ENCODE measurements around the gene PET117.
"Not testable (repeated sequence)": the region's sequence is repeated elsewhere in the genome, so short reads cannot be mapped to it uniquely, and the experiment has no call there.

The PET117 gene

DNA sequence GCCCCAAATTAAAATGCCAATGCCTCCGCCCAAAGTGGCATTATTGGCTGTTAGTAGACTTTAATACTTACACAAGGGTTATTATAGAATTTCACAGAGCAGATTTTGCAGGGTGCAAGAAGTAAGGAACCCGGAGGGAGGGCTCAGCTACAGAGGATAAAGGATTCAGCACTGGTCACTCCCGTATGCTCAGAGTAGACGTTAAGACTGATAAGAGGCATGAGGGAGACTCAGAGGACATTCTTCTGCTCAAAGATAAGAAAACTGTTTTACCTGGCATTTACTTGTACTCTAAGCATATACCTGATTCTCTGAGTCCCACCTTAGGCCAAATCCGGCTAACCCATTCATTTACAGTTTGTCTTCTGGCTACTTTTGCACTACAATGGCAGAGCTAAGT is 43.5 kb upstream of the PET117 start:
- H3K4me3 ChIP-seq (ENCODE audit: low read depth, low read length) = no peak overlapping the region
- DNase-seq (ENCODE audit: low read depth) = no peak
- TF ChIP-seq, protein P1, sequence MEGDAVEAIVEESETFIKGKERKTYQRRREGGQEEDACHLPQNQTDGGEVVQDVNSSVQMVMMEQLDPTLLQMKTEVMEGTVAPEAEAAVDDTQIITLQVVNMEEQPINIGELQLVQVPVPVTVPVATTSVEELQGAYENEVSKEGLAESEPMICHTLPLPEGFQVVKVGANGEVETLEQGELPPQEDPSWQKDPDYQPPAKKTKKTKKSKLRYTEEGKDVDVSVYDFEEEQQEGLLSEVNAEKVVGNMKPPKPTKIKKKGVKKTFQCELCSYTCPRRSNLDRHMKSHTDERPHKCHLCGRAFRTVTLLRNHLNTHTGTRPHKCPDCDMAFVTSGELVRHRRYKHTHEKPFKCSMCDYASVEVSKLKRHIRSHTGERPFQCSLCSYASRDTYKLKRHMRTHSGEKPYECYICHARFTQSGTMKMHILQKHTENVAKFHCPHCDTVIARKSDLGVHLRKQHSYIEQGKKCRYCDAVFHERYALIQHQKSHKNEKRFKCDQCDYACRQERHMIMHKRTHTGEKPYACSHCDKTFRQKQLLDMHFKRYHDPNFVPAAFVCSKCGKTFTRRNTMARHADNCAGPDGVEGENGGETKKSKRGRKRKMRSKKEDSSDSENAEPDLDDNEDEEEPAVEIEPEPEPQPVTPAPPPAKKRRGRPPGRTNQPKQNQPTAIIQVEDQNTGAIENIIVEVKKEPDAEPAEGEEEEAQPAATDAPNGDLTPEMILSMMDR (IDR thresholded peaks at IDR 0.05; ENCODE audit: control insufficient read depth, extremely low read depth, insufficient read depth) = no peak

DNA sequence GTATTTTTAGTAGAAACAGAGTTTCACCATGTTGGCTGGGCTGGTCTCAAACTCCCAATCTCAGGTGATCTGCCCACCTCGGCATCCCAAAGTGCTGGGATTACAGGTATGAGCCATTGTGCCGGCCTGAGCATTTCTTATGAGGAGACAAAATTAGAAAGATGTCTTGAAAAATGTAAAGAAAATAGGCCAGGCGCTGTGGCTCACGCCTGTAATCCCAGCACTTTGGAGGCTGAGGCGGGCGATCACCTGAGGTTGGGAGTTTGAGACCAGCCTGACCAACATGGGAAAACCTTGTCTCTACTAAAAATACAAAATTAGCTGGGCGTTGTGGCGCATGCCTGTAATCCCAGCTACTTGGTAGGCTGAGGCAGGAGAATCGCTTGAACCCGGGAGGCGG is 37.1 kb upstream of the PET117 start:
- not testable (repeated sequence) for H3K4me3 ChIP-seq (ENCODE audit: low read depth, low read length); DNase-seq (ENCODE audit: low read depth)

DNA sequence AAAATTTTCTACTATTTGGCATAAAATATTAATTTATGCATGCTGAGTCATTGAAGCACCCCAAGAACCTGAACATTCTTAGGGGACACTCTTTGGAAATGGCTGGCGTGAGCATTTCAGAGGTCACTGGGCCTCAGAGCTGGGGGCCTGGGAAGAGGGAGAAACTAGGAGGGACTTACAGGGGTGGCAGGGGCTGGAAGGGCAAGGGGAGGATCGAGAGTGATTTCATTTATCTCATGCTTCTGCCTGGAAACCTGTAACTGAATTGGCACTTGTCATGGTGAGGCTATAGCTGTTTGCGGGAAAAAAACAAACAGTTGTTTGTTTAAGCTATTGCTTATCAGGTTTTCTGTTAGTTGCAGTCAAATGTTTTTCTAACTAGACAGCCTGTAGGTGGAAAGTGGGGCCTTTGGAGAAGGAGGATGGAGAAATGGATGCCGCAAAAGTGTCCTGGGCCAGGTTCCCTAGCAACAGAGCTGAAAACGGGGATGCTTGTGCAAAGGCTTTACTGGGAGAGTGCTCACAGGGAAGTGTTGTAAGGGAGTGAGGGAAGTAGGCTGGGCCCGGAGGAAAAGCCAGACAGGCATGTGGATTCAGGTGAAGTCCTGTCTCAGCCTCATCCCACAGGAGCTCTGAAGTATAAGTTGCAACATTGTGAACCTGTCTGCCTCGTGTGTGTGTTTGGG is 36.4 kb upstream of the PET117 start:
- no peak for DNase-seq (ENCODE audit: low read depth)
- TF ChIP-seq, protein P1 (IDR thresholded peaks at IDR 0.05; ENCODE audit: control insufficient read depth, extremely low read depth, insufficient read depth) = no peak
- no peak overlapping the region for H3K4me3 ChIP-seq (ENCODE audit: low read depth, low read length)

DNA sequence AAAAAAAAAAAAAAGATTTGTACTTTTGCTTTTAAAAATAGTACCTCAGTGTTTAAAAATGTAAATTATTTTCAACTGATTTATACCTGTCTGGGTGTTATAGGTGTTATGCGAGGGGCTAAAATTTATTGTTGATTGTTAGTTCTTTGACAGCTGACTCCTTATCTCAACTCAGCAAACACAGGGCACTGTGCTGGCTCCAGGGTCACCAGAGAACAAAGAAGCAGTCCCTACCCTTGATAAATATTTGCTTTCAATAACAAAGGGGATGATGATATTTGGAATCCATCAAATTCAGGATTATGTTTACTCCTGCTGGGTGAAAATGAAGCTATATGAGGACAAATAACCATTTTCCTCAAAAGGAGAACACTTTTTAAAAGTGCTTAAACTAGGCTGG is 34.2 kb upstream of the PET117 start:
- TF ChIP-seq, protein P1 (IDR thresholded peaks at IDR 0.05; ENCODE audit: control insufficient read depth, extremely low read depth, insufficient read depth) = no peak
- no peak for DNase-seq (ENCODE audit: low read depth)
- H3K4me3 ChIP-seq (ENCODE audit: low read depth, low read length) = no peak overlapping the region

DNA sequence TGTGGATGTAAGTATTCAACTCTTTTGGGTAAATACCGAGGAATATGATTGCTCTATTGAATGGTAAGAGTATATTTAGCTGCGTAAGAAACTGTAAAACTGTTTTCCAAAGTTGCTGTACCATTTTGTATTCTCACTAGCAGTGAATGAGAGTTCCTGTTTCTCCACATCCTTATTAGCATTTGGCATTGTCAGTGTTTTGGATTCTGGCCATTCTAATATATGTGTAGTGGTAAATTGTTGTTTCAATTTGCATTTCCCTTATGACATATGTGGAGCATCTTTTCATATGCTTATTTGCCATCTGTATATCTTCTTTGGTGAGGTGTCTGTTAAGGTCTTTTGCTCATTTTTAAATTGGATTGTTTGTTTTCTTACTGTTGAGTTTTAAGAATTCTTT is 29.3 kb upstream of the PET117 start:
- TF ChIP-seq, protein P1 (IDR thresholded peaks at IDR 0.05; ENCODE audit: control insufficient read depth, extremely low read depth, insufficient read depth) = no peak
- no peak for DNase-seq (ENCODE audit: low read depth)
- H3K4me3 ChIP-seq (ENCODE audit: low read depth, low read length) = no peak overlapping the region

DNA sequence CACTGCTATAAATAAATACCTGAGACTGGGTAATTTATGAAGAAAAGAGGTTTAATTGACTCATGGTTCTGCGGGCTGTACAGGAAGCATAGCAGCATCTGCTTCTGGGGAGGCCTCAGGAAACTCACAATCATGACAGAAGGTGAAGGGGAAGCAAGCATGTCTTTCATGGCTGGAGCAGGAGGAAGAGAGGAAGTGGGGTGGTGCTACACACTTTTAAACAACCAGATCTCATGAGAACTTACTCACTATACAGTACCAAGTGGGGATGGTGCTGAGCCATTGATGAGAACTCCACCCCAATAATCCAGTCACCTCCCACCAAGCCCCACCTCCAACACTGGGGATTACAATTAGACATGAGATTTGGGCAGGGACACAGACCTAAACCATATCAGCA is 9.1 kb upstream of the PET117 start:
- not testable (repeated sequence) for DNase-seq (ENCODE audit: low read depth); H3K4me3 ChIP-seq (ENCODE audit: low read depth, low read length)

DNA sequence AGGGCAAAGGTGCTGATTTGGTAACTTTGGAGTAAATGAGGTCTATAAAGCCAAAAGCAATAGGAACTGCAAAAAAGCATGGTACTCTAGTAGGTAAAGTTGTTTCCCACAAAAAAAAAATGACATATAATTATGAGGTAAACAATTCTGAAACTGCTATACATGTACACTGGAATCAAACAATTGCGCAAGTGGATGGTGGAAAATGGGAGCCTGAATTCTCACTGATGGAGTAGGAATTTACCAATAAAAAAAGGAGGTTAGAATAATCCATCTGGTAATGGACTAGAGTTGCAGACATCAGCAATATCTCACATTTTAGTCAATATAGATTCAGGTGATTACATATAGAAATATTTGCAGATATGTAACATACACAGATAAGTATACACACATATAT is 5.0 kb upstream of the PET117 start:
- no peak for DNase-seq (ENCODE audit: low read depth)

DNA sequence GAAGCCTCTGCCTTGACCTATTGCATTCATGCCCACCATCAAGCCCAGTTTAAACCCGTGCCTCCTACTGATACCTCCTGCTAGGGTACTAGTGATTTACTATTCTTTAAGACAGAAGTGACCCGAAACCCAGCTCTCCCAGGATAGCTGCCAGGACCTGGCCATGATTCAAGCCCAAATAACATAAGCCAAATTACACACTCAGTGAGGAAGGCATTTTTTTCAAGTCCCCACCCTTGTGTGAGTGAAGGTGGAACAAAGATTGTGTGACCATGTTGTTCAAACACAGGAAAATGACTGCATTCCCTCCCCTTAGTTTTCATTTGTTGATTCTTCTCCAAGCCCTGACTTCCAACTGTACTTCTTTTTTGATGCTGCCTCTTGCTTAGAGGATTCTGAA is 3.7 kb upstream of the PET117 start:
- DNase-seq (ENCODE audit: low read depth) = no peak
- TF ChIP-seq, protein P1 (IDR thresholded peaks at IDR 0.05; ENCODE audit: control insufficient read depth, extremely low read depth, insufficient read depth) = no peak

More for the DNA sequence above, 5.0 kb upstream of the PET117 start:
- TF ChIP-seq, protein P1 (IDR thresholded peaks at IDR 0.05; ENCODE audit: control insufficient read depth, extremely low read depth, insufficient read depth) = no peak
- no peak overlapping the region for H3K4me3 ChIP-seq (ENCODE audit: low read depth, low read length)

More for the DNA sequence above, 3.7 kb upstream of the PET117 start:
- no peak overlapping the region for H3K4me3 ChIP-seq (ENCODE audit: low read depth, low read length)
